WERI-Rb-1 (cell line): ENCODE data around the gene CDH23.

Source experiments
- DNase-seq: peaks from one replicate; pipeline ENCODE4 v3.0.0-alpha.2; 2020
- H3K27ac ChIP-seq: fragments of 250-450 bp; sonication (Bioruptor Pico); 2 replicates; pipeline ENCODE4 v1.5.1; 2020; ENCODE audit warnings: mild to moderate bottlenecking, moderate library complexity
- H3K27me3 ChIP-seq: fragments of 250-450 bp; sonication (Bioruptor Pico); 2 replicates; pipeline ENCODE4 v1.5.1; 2021; ENCODE audit warnings: mild to moderate bottlenecking, low read depth, moderate library complexity; ENCODE audit not compliant: insufficient read depth, severe bottlenecking
- H3K36me3 ChIP-seq: fragments of 250-450 bp; sonication (Bioruptor Pico); 2 replicates; pipeline ENCODE4 v1.5.1; 2020; ENCODE audit warnings: mild to moderate bottlenecking, moderate library complexity
- H3K4me3 ChIP-seq: 2 replicates; pipeline ENCODE4 v1.5.1; 2011; ENCODE audit warnings: low read depth, mild to moderate bottlenecking, control low read depth, low read length
- H3K9me3 ChIP-seq: fragments of 250-450 bp; sonication (Bioruptor Pico); 2 replicates; pipeline ENCODE4 v1.5.1; 2021; ENCODE audit warnings: mild to moderate bottlenecking, moderate library complexity; ENCODE audit not compliant: severe bottlenecking
- CTCF ChIP-seq: IDR thresholded peaks from 2 replicates; pipeline ENCODE4 v1.5.1; 2011; ENCODE audit warnings: low read depth, mild to moderate bottlenecking, control low read depth, inconsistent platforms, low read length

CDH23 gene

GRCh38 chr10:71744897-71745663 is 348.4 kb downstream of the CDH23 start:
- H3K4me3 ChIP-seq, result no peak overlapping the region
- no peaks in the 10 kb centered on the region for H3K27me3 ChIP-seq
- H3K36me3 ChIP-seq, result peaks cover 39% of the 10 kb centered on the region
- no peaks in the 10 kb centered on the region for H3K9me3 ChIP-seq
- DNase-seq, result no peak
- TF ChIP-seq CTCF, result no peak
- no peak overlapping the region for H3K27ac ChIP-seq

DNA sequence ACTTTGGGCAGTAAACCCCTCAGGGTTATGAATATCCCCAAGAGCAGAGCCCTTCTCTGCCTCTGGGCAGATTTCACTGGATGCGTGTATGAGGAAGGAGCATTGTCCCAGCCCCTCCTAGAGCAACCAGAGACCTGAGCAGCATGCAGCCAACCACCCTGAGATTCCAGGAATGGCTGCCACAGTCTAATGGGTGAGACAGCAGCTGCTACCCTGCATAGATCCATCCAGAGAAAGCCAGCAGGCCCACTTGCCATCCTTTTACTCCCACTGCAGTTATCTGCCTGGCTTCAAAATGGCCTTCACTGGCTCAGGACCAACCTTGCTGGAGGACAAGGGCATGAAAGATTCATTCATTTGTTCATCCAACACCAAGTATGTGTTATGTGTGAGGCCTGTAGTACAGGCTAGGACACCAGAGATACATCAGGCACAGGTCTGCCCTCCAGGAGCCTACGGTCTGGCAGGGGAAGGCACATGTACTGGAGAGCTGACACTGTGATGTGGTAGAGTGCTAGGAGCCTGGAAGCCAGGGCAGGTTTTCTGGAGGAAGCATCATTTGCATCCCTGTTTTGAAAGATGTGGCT is 349.0 kb downstream of the CDH23 start:
- Histone ChIP-seq H3K36me3 (peaks cover 39% of the 10 kb centered on the region), H3K27me3 (no peaks in the 10 kb centered on the region), H3K27ac (no peak overlapping the region), H3K4me3 (no peak overlapping the region), H3K9me3 (no peaks in the 10 kb centered on the region)
- DNase-seq, result no peak
- no peak for TF ChIP-seq CTCF

DNA sequence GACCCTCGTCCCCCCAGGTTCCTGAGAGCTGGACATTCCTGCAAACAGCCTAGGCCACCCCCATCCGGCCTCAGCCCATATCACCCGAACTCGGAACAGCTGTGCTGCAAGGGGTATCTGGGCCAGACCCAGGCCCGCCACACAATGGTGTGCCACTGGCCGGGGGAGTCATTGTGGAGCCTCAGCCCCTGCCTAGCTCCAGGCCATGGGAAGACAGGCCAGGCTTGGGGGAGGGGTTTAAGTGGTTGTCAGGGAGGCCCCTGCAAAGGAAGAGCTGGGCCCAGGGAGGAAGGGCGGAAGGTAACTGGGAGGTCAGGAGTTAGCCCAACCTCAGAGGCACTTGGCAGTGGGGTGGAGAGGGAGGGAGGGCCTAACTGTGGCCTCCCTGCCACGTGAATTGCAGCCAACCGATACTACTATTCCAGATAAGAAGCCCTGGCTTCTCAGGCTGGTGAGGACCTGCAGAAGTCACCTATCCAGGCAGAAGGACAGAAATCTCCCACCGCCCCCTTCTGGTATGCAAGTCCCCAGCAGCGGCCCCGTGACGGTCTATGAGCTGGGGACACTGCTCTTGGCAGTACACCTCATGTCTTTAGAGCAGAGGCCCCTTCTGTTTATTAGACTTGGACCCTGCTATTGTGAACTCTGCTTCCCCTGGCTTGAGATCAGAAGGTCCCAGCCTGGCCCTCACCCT is 349.8 kb downstream of the CDH23 start:
- Histone ChIP-seq H3K27ac (no peak overlapping the region), H3K36me3 (peaks cover 34% of the 10 kb centered on the region), H3K9me3 (no peaks in the 10 kb centered on the region), H3K4me3 (no peak overlapping the region), H3K27me3 (no peaks in the 10 kb centered on the region)
- 0 out of 2 replicates have a peak, but pooled peaks have one; percentile 14 for TF ChIP-seq CTCF
- DNase-seq, result peak; percentile 30

- Histone ChIP-seq H3K4me3 (no peak overlapping the region), H3K27me3 (no peaks in the 10 kb centered on the region), H3K9me3 (no peaks in the 10 kb centered on the region), H3K36me3 (peaks cover 28% of the 10 kb centered on the region), H3K27ac (no peak overlapping the region)
- no peak for TF ChIP-seq CTCF
- no peak for DNase-seq
These were observed 350.4 kb downstream of the CDH23 start for GRCh38 chr10:71747039-71747531.

- H3K27ac ChIP-seq, result no peak overlapping the region
These were observed 351.1 kb downstream of the CDH23 start for GRCh38 chr10:71747551-71748523.

More at GRCh38 chr10:71747551-71748523, 351.1 kb downstream of the CDH23 start:
- Histone ChIP-seq H3K9me3 (no peaks in the 10 kb centered on the region), H3K36me3 (peaks cover 21% of the 10 kb centered on the region), H3K27me3 (no peaks in the 10 kb centered on the region), H3K4me3 (no peak overlapping the region)
- no peak for DNase-seq
- TF ChIP-seq CTCF, result no peak
